GM12873 (cell line): ENCODE data around the gene PRUNE1.

ENCODE experiments used
- TF ChIP-seq, protein P1 (sequence below): IDR thresholded peaks from 2 replicates; pipeline ENCODE4 v1.5.1; 2012; ENCODE audit warnings: low read depth, mild to moderate bottlenecking, moderate library complexity, low read length, control low read depth; ENCODE audit not compliant: insufficient read depth; ENCODE audit errors: missing control alignments

PRUNE1 gene

DNA sequence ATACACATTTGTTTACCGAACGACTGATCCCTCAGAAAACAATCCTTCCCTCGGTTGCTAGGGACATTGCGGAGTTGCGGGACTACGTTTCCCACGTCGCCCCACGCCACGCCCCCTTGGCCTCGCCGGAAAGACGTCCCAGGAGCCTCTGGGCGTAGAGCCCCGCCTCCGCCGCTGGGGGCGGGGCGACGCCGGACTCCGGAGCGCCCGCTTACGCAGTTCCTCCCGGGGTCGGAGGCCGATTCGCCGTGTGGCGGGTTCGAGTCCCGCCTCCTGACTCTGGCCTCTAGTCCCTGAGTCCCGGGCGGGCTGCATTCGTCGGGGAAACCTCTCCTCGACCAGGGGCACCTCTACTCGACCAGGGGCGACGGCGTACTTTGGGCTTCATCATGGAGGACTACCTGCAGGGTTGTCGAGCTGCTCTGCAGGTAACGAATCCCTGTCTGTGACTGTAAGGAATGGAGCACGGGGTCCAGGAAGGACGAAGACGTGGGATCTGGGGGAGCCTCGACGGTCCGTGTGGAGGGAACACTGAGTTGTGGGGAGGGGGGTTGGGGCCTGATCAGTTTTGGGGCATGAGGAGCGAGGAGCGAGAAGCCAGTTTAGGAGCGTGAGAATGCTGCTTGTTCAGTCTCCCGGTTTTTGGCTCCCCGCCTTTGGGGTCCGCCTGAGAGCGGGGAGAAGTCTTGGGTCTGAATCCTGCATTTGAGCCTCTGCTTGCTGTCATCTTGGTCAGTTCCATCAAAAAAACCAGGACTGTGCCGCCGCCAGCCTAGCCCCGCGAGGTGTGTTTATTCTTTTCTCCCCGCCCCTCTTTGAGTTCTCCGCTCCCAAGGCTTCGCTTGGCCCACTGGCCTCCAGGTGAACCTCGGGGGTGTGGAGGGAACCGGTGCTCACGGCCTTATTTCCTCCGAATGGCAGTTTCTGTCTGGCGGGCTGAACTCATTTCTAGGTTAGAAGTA lies at the start of gene PRUNE1:
PRUNE1 (plus strand) TSS at position 206 of the 962 bp plus-strand sequence; CDS start at position 390, 184 bp downstream.
- TF ChIP-seq, protein P1, sequence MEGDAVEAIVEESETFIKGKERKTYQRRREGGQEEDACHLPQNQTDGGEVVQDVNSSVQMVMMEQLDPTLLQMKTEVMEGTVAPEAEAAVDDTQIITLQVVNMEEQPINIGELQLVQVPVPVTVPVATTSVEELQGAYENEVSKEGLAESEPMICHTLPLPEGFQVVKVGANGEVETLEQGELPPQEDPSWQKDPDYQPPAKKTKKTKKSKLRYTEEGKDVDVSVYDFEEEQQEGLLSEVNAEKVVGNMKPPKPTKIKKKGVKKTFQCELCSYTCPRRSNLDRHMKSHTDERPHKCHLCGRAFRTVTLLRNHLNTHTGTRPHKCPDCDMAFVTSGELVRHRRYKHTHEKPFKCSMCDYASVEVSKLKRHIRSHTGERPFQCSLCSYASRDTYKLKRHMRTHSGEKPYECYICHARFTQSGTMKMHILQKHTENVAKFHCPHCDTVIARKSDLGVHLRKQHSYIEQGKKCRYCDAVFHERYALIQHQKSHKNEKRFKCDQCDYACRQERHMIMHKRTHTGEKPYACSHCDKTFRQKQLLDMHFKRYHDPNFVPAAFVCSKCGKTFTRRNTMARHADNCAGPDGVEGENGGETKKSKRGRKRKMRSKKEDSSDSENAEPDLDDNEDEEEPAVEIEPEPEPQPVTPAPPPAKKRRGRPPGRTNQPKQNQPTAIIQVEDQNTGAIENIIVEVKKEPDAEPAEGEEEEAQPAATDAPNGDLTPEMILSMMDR = peak; percentile 4

- TF ChIP-seq, protein P1 = no peak
Observed at GRCh38 chr1:150960646-150961045, 47.6 kb upstream of the PRUNE1 start.

DNA sequence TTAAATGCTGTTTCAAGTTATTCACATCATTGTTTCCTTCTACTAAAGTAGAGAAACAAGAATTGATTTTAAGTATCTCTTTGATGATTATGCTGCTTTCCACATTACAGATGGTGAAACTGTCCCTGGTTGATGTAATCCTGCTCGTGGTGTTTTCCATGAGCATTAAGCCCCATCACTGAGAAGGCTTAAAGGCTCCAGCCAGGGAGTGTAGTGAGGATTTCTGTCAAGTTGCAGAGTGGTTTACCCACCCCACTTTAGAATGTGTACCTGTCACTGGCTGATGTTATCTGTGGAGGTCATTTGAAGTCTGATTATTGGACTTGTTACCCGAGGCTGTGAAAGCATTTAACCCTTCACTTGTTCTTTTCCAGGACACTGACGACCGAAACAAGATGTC lies 46.5 kb upstream of the PRUNE1 start:
- TF ChIP-seq, protein P1 = no peak

- TF ChIP-seq, protein P1 = no peak
Observed at GRCh38 chr1:150963321-150964163, 44.7 kb upstream of the PRUNE1 start.

DNA sequence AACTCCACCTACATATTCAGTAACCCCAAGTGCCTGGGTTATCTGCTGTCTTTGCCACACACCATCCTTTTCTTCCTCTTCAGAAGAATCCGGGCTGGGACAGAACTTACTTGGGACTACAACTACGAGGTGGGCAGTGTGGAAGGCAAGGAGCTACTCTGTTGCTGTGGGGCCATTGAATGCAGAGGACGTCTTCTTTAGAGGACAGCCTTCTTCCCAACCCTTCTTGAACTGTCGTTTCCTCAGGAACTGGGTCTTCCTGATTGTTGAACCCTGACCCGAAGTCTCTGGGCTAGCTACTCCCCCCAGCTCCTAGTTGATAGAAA lies 44.1 kb upstream of the PRUNE1 start:
- TF ChIP-seq, protein P1 = no peak

GRCh38 chr1:150965605-150966004 lies 42.6 kb upstream of the PRUNE1 start:
- TF ChIP-seq, protein P1 = no peak

DNA sequence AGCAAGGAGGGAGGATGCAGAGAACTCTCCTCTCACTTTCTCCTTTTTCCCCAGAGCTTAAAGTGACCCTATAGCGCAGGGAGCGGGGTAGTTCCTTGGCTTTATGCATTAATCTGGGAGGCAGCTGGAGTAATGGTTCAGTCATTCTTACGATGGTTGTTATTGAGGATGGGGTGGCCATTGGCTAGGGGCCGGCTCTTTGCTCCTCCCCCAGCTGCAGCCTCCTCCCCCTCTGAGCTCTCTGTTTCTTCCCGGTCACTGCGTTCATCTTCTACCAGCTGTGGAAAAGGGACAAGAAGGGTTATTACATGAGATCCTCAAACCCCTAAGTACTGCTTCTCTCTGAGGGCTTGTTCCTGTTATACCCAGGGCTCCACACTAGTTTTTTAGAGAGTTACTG lies 42.2 kb upstream of the PRUNE1 start:
- TF ChIP-seq, protein P1 = no peak
